Thoracic aorta (tissue), 2 donors: ENCODE measurements around the gene LKAAEAR1. TPM values are rescaled to one million over a fixed set of nuclear protein-coding genes. Genes with fewer than 3 reads are reported as not detected.

Experiments used
- ATAC-seq: fragments of 150-250 bp; one replicate; pipeline ENCODE4 v1.8.0; 2017; ENCODE audit warnings: low read depth; ENCODE audit not compliant: insufficient number of reproducible peaks, low FRiP score
- DNase-seq: peaks from one replicate; pipeline ENCODE4 v3.0.0-alpha.2; 2020; ENCODE audit warnings: low spot score
- H3K27ac ChIP-seq, 2 donors: fragments of 200-600 bp; sonication (generic); 1 replicate in 1 of 2; 2 replicates in 1 of 2; pipeline ENCODE4 v1.5.1; 2016; ENCODE audit warnings: mild to moderate bottlenecking in 2 of 2, moderate library complexity in 2 of 2
- H3K27me3 ChIP-seq: fragments of 200-600 bp; sonication (generic); replicated peaks from 2 replicates; pipeline ENCODE4 v1.6.0; 2016; ENCODE audit warnings: mild to moderate bottlenecking; ENCODE audit not compliant: insufficient read depth
- H3K36me3 ChIP-seq: fragments of 200-600 bp; sonication (generic); one replicate; pipeline ENCODE4 v1.5.1; 2016
- H3K4me1 ChIP-seq, 2 donors: fragments of 200-600 bp; sonication (generic); 1 replicate in 1 of 2; 2 replicates in 1 of 2; pipeline versions ENCODE4 v1.5.1 to v1.6.0; 2016; ENCODE audit warnings: low read depth in 2 of 2, mild to moderate bottlenecking in 1 of 2; ENCODE audit not compliant: control insufficient read depth in 1 of 2
- H3K4me3 ChIP-seq: fragments of 200-600 bp; sonication (generic); 2 replicates; pipeline ENCODE4 v1.5.1; 2016; ENCODE audit warnings: mild to moderate bottlenecking
- H3K9me3 ChIP-seq: fragments of 200-600 bp; sonication (generic); 2 replicates; pipeline ENCODE4 v1.5.1; 2016
- CTCF ChIP-seq: fragments of 200-600 bp; sonication (generic); IDR thresholded peaks from one replicate; pipeline ENCODE4 v1.5.1; 2019; ENCODE audit warnings: antibody characterized with exemption
- total RNA-seq, 2 donors: library from RNA; depleted of rRNA; stranded (reverse); fragments of >200 nt; gene quantifications; one replicate each; pipeline versions ENCODE4 v1.1.0 to v1.2.3, GENCODE V29; 2016

LKAAEAR1 gene
- total RNA-seq, 2 donors from 2014 or later: not detected

DNA sequence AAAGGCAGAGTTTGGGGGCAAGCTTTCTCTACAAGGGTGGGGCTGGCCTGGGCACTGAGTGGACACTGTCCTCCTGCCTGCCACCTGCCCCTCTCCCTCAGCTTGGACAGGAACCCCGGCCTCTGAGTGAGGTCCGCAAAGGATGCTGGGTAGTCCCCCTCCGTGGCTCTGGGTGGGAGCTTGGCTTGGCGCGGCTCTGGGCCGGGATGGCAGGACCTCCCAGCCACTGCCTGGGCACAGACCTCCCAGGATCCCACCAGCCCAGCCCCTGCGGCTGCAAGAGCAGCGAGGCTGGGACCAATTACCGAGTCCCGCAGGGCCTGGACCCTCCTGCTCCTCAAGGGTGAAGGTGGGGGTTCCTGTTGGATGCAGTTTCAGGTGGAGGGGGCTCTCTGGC, 31.9 kb downstream of the LKAAEAR1 start:
- no peak for TF ChIP-seq CTCF
- DNase-seq: no peak
- Histone ChIP-seq H3K27me3 (no peaks in the 10 kb centered on the region), H3K4me3 (no peak overlapping the region), H3K36me3 (no peaks in the 10 kb centered on the region), H3K9me3 (no peaks in the 10 kb centered on the region), H3K4me1 (peaks cover 0 to 14% of the 10 kb centered on the region in 2 donors), H3K27ac (peak overlapping the region in 1 of 2 donors; percentile 15)
- ATAC-seq: no peak

DNA sequence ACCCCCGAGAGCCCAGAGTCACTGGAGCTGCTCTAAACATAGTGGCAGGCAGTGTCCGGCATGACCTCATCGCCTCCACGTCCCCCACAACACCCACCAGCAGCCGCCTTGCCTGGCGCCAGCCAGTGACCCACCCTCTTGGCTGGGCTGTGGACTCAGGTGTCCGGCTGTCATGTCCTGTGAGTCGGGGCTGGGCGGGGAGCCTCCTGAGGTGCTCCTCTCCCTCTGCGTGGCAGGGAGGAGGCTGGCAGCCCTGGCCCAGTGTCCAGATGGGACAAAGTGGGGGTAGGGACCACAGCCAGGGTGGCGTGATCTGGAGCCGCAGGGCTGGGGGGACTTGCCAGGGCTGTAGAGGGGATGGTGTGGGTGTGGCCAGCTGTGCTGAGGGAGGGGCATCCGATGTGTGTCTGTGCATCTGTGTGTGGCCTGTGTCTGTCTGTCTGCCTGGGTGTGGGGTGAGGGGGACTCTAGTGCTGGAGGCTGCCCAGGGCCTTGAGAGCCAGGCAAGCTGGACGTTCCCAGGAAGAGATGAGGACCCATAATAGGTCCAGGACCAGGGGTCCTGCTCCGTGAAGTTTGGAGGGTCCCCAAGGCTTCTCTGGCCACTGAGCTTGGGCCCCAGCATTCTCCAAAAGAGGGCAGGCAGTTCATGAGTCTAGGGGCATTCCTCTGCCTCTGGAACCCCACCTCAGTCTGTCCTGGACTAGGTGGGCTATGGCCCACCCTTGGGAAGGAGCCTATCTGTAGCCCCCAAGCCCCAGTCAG, 32.5 kb downstream of the LKAAEAR1 start:
- Histone ChIP-seq H3K27ac (peak overlapping the region in 1 of 2 donors; percentile 15), H3K36me3 (no peaks in the 10 kb centered on the region), H3K9me3 (no peaks in the 10 kb centered on the region), H3K4me1 (peaks cover 0 to 14% of the 10 kb centered on the region in 2 donors), H3K27me3 (no peaks in the 10 kb centered on the region), H3K4me3 (no peak overlapping the region)
- DNase-seq (no peak), ATAC-seq (no peak)
- no peak for TF ChIP-seq CTCF

- Histone ChIP-seq H3K27ac (peak overlapping the region in 1 of 2 donors; percentile 30), H3K27me3 (no peaks in the 10 kb centered on the region), H3K9me3 (no peaks in the 10 kb centered on the region), H3K4me3 (no peak overlapping the region), H3K36me3 (no peaks in the 10 kb centered on the region), H3K4me1 (peaks cover 0 to 14% of the 10 kb centered on the region in 2 donors)
- ATAC-seq (no peak), DNase-seq (no peak)
- no peak for TF ChIP-seq CTCF
Observed at GRCh38 chr20:64051033-64051452, 33.2 kb downstream of the LKAAEAR1 start.

GRCh38 chr20:64050261-64051032, 33.8 kb downstream of the LKAAEAR1 start:
- no peaks in the 10 kb centered on the region for H3K36me3 ChIP-seq
- peak overlapping the region in 1 of 2 donors; percentile 30 for H3K27ac ChIP-seq
- no peak for TF ChIP-seq CTCF
- H3K9me3 ChIP-seq: no peaks in the 10 kb centered on the region
- ATAC-seq (no peak), DNase-seq (no peak)
- H3K4me3 ChIP-seq: peak overlapping the region; percentile 21
- H3K4me1 ChIP-seq: peaks cover 0 to 14% of the 10 kb centered on the region in 2 donors
- no peaks in the 10 kb centered on the region for H3K27me3 ChIP-seq

DNA sequence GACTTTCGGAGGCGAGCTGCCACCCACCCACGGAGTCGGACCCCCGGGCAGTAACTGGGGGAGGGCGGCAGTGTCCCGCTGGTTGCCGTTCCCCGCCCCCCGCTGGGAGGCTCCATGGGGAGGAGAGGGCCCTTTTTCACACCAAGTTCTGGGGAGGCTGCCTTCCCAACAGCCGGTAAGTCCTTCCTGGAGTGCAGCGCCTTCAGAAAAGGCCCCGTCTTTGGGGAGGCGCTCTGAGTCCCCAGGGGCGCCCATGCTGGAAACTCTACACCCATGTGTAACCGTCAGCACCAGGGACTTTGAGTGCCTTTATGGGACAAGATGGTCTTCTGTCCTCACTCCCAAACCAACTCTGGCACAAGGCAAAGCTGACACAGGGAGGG, 34.3 kb downstream of the LKAAEAR1 start:
- Histone ChIP-seq H3K27me3 (no peaks in the 10 kb centered on the region), H3K4me1 (peaks cover 0 to 14% of the 10 kb centered on the region in 2 donors), H3K9me3 (no peaks in the 10 kb centered on the region), H3K36me3 (no peaks in the 10 kb centered on the region), H3K4me3 (peak overlapping the region; percentile 21), H3K27ac (peak overlapping the region in 1 of 2 donors; percentile 30)
- ATAC-seq (no peak), DNase-seq (no peak)
- no peak for TF ChIP-seq CTCF
